Measurements from ENCODE around the gene INO80B. TPM values are rescaled to one million over a fixed set of nuclear protein-coding genes. Genes with fewer than 3 reads are reported as not detected.

Gene INO80B
- total RNA-seq, 1 experiment from 2014 or later = 42.1 TPM

- no peak for DNase-seq
- intact Hi-C loops (cut with micrococcal nuclease; ENCODE audit: unreplicated experiment) = no loop called here
- Mint-ChIP-seq H3K4me3 (ENCODE audit: low read depth, unreplicated experiment) (peak overlapping the region; percentile 84), H3K27me3 (ENCODE audit: unreplicated experiment) (peaks cover 15% of the 10 kb centered on the region), H3K36me3 (ENCODE audit: insufficient read depth, unreplicated experiment) (peaks cover 60% of the 10 kb centered on the region), H3K27ac (ENCODE audit: unreplicated experiment) (no peak overlapping the region), H3K9me3 (ENCODE audit: low read depth, unreplicated experiment) (no peaks in the 10 kb centered on the region), H3K4me1 (ENCODE audit: low read depth, unreplicated experiment) (peaks cover 43% of the 10 kb centered on the region)
- no TSS peak for BruUV-seq (replicated peaks)
- no peak for TF ChIP-seq CTCF (IDR thresholded peaks at IDR 0.05; ENCODE audit: unreplicated experiment)
- CTCF ChIA-PET = interaction anchor here (0.5 to 1.0 kb wide), 3 partner anchors 14 to 597 kb away, joined by 3 to 4 read pairs (median 3); no protein-coding TSS in a partner anchor
Measured at GRCh38 chr2:74501335-74502071, 46.6 kb downstream of the INO80B start.

- intact Hi-C loops (cut with micrococcal nuclease; ENCODE audit: unreplicated experiment) = no loop called here
- H3K4me1 Mint-ChIP-seq (ENCODE audit: low read depth, unreplicated experiment) = peaks cover 43% of the 10 kb centered on the region
- H3K4me3 Mint-ChIP-seq (ENCODE audit: low read depth, unreplicated experiment) = peak overlapping the region; percentile 84
- no TSS peak for BruUV-seq (replicated peaks)
- peaks cover 67% of the 10 kb centered on the region for H3K36me3 Mint-ChIP-seq (ENCODE audit: insufficient read depth, unreplicated experiment)
- no peak for TF ChIP-seq CTCF (IDR thresholded peaks at IDR 0.05; ENCODE audit: unreplicated experiment)
- peaks cover 15% of the 10 kb centered on the region for H3K27me3 Mint-ChIP-seq (ENCODE audit: unreplicated experiment)
- no peaks in the 10 kb centered on the region for H3K9me3 Mint-ChIP-seq (ENCODE audit: low read depth, unreplicated experiment)
- CTCF ChIA-PET = no interaction called here
- peak overlapping the region; percentile 13 for H3K27ac Mint-ChIP-seq (ENCODE audit: unreplicated experiment)
- peak; percentile 35 for DNase-seq
Measured at GRCh38 chr2:74502147-74502719, 47.3 kb downstream of the INO80B start.

- no TSS peak for BruUV-seq (replicated peaks)
Measured at GRCh38 chr2:74502720-74503505, 48.0 kb downstream of the INO80B start.

More at GRCh38 chr2:74502720-74503505, 48.0 kb downstream of the INO80B start:
- DNase-seq = peak; percentile 80
- no peak for TF ChIP-seq CTCF (IDR thresholded peaks at IDR 0.05; ENCODE audit: unreplicated experiment)
- no peaks in the 10 kb centered on the region for H3K9me3 Mint-ChIP-seq (ENCODE audit: low read depth, unreplicated experiment)
- peaks cover 12% of the 10 kb centered on the region for H3K27me3 Mint-ChIP-seq (ENCODE audit: unreplicated experiment)
- H3K4me1 Mint-ChIP-seq (ENCODE audit: low read depth, unreplicated experiment) = peaks cover 43% of the 10 kb centered on the region
- intact Hi-C loops (cut with micrococcal nuclease; ENCODE audit: unreplicated experiment) = no loop called here
- peaks cover 68% of the 10 kb centered on the region for H3K36me3 Mint-ChIP-seq (ENCODE audit: insufficient read depth, unreplicated experiment)
- H3K27ac Mint-ChIP-seq (ENCODE audit: unreplicated experiment) = peak overlapping the region; percentile 27
- peak overlapping the region; percentile 84 for H3K4me3 Mint-ChIP-seq (ENCODE audit: low read depth, unreplicated experiment)
- CTCF ChIA-PET = no interaction called here

All from Calu3 (cell line).